Activated CD4-positive, alpha-beta T cell treated with anti-CD3 and anti-CD28 coated beads, Interleukin-2, amount 10 ng/mL, durations not matched to agents 24 days and 14 days (primary cell): Measurements from ENCODE around the gene SEC14L5. TPM values are rescaled to one million over a fixed set of nuclear protein-coding genes. Genes with fewer than 3 reads are reported as not detected.

Source experiments
- DNase-seq: peaks from one replicate; pipeline ENCODE4 v3.0.0; 2022
- H3K27ac Mint-ChIP-seq: one replicate; pipeline ENCODE4 v1.8.0; 2022; ENCODE audit warnings: mild to moderate bottlenecking, mixed read lengths
- H3K27me3 Mint-ChIP-seq: one replicate; pipeline ENCODE4 v1.8.0; 2022; ENCODE audit warnings: mixed read lengths
- H3K36me3 Mint-ChIP-seq: one replicate; pipeline ENCODE4 v1.8.0; 2022; ENCODE audit warnings: low read depth, mild to moderate bottlenecking, mixed read lengths
- H3K4me1 Mint-ChIP-seq: one replicate; pipeline ENCODE4 v1.8.0; 2021; ENCODE audit warnings: mixed read lengths
- H3K4me3 Mint-ChIP-seq: one replicate; pipeline ENCODE4 v1.8.0; 2022; ENCODE audit warnings: mild to moderate bottlenecking, moderate library complexity, mixed read lengths
- H3K9me3 Mint-ChIP-seq: one replicate; pipeline ENCODE4 v1.8.0; 2021; ENCODE audit warnings: mixed read lengths
- intact Hi-C: fragments of 100-400 bp; cut with micrococcal nuclease; formaldehyde crosslinking; loops from one replicate; pipeline ENCODE4 v1.15.1; 2023
- total RNA-seq: library from RNA; stranded (reverse); gene quantifications from 2 replicates; pipeline ENCODE4 v1.2.3, GENCODE V29; 2022

SEC14L5 gene
- total RNA-seq, 1 donor from 2014 or later: not detected

DNA sequence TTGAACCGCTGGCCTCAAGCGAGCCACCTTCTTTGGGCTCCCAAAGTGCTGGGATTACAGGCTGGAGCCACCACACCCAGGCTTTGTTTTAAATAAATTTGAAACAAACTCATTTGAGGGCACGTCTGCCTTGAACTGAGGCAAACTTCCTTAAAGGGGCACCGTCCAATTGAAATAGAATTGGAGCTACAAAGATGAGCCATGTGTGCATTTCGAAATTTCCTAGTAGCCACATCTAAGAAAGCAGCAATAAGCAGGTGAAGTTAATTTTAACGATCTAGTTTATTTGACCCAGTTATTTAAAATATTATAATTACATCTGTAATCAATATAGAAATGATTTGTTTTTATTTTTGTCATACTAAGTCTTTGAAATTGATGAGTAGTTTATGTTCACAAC is 108.4 kb downstream of the SEC14L5 start:
- Mint-ChIP-seq H3K4me1 (peaks cover 7% of the 10 kb centered on the region), H3K36me3 (no peaks in the 10 kb centered on the region), H3K9me3 (no peaks in the 10 kb centered on the region), H3K27ac (no peak overlapping the region), H3K4me3 (no peak overlapping the region), H3K27me3 (no peaks in the 10 kb centered on the region)
- intact Hi-C loops: no loop called here
- no peak for DNase-seq

Other genes starting within 250 kb of the SEC14L5 start
- gene ANKS3, start 224.1 kb upstream of the SEC14L5 start, total RNA-seq: 21.8 and 22.3 TPM in 2 replicates
- gene DNAAF8, start 223.8 kb upstream of the SEC14L5 start, total RNA-seq: not detected in 2 replicates
- gene ZNF500, start 191.2 kb upstream of the SEC14L5 start, total RNA-seq: 15.0 and 16.1 TPM in 2 replicates
- not detected in 2 replicates for gene SEPTIN12, start 170.0 kb upstream of the SEC14L5 start, total RNA-seq
- not detected in 2 replicates for gene SMIM22, start 163.0 kb upstream of the SEC14L5 start, total RNA-seq
- 3.8 and 4.4 TPM in 2 replicates for gene ROGDI, start 155.7 kb upstream of the SEC14L5 start, total RNA-seq
- gene GLYR1, start 111.0 kb upstream of the SEC14L5 start, total RNA-seq: 109 and 119 TPM in 2 replicates
- 36.5 and 36.9 TPM in 2 replicates for gene UBN1, start 110.8 kb upstream of the SEC14L5 start, total RNA-seq
- not detected in 2 replicates for gene PPL, start 21.2 kb upstream of the SEC14L5 start, total RNA-seq
- gene NAGPA, start 75.6 kb downstream of the SEC14L5 start, total RNA-seq: 10.6 and 11.4 TPM in 2 replicates
- gene C16orf89, start 107.6 kb downstream of the SEC14L5 start, total RNA-seq: not detected in 2 replicates
- gene ALG1, start 113.5 kb downstream of the SEC14L5 start, total RNA-seq: 36.1 and 37.1 TPM in 2 replicates
- gene EEF2KMT, start 139.5 kb downstream of the SEC14L5 start, total RNA-seq: 31.6 and 31.7 TPM in 2 replicates